HG02610 (cell line): Measurements from ENCODE around the gene IFNL3.
"Not testable (repeated sequence)": the region's sequence is repeated elsewhere in the genome, so short reads cannot be mapped to it uniquely, and the experiment has no call there.

Experiments
- ATAC-seq: cut with Tn5 transposase; IDR thresholded peaks from one replicate; pipeline ENCODE4 v1.9.1; 2021; ENCODE audit warnings: mild to moderate bottlenecking, moderate library complexity; ENCODE audit not compliant: unreplicated experiment

IFNL3 gene

DNA sequence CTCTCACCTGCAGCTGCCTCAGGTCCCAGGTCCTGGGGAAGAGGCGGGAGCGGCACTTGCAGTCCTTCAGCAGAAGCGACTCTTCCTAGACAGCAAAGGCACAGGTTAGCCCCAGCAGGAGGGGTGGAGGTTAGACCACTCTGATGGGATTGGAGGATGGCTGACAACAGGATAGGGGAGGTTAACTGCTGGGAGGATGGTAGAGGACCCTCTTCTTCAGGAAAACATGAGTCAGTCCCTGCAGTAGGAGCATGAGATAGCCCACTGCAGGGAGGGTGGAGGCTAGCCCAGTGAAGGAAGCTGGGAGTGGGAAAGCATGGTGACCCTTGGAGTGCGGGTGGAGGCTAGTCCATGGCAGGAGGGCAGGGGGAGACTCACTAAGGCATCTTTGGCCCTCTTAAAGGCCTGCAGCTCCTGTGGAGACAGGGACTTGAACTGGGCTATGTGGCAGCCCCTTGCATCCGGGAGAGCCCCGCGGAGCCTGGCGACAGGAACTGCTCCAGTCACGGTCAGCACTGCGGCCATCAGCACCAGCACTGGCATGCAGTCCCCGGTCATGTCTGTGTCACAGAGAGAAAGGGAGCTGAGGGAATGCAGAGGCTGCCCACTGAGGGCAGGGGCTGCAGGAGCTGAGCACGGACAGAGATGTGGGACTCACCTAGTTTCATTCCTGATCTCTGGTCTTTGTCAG is at the start of gene IFNL3:
Gene IFNL3, minus strand, starts transcription at position 597 of the 691 bp plus-strand sequence. Its CDS starts 39 bp downstream, at position 558.
- not testable (repeated sequence) for ATAC-seq

DNA sequence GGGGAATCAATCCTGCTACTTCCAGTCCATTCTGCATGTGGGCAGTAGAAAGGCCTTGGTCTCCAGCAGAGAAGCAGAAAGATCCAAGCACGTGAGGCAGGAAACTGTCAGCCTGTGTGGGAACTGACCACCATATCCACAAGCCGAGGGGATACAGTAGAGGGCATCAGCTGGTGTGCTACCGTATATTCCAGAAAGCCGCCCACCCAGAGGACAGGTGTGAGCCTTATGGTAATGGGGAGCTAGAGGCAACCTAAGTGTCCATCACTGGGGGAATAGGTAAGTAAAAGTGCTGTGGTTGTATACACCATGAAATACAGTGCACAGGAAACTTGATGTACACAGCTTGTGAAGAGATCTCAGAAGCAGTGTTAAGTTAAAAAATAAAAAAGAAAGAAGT is 48.6 kb upstream of the IFNL3 start:
- no peak for ATAC-seq

DNA sequence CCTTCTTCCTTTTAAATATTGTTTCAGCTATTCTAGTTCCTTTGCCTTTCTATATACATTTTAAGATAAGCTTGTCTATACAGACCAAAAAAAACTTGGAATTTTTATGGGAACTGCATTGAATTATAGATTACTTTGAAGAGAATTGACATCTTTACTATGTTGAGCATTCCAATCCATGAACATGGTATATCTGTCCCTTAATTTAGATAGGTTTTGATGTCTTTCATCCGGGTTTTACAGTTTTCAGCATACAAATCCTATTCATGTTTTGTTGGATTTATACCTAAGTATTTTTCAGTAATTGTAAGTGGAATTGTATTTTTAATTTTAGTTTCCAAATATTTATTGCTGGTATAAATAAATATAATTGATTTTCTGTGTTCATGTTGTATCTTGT is 39.2 kb upstream of the IFNL3 start:
- no peak for ATAC-seq

DNA sequence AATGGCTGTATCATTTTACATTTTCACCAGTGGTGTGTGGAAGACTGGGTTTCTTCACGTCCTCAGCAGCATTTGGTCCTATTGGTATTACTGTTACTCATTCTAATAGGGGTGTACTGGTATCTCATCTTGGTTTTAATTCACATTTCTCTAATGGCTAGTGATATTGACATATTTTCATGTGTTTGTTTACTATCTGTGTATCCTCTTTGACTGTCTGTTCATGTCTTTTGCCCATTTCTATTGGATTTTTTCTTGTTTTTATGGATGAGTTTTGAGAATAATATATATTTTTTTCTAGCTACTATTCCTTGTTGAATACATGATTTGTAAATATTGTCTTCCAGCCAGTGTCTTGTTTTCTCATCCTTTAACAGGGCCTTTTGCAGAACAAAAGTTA is 37.2 kb upstream of the IFNL3 start:
- no peak for ATAC-seq

DNA sequence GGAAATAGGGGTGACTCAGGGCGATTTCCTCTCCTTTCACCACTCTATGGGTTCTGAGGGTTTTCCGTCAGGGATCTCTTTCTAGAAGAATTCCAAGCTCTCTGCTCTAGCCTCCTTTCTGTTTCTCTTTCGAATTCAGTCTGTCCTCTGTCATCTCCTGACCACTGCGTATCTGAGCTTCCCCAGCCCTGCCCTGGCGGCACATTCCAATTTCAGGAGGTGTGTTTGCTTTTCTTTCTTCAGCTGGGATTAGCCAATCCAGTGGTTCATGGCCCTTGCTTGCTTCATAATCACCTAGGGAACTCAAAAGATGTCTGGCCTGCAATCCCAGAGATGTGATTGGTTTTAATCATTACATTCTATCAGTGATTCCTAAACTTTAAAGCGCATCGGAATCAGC is 32.8 kb upstream of the IFNL3 start:
- no peak for ATAC-seq

DNA sequence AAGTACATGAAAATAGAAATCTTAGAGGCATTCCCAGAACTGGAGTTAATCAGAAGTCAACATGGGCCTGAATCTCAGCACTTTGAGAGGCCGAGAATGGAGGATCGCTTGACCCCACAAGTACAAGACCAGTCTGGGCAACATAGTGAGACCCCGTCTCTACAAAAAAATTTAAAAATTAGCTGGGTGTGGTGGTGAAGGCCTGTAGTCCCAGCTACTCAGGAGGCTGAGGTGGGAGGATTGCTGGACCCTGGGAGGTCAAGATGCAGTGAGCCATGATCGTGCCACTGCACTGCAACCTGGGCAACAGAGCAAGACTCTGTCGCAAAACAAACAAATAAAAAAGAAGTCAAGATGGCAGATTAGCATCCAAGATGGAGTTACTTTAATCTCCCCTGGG is 31.9 kb upstream of the IFNL3 start:
- ATAC-seq = no peak

DNA sequence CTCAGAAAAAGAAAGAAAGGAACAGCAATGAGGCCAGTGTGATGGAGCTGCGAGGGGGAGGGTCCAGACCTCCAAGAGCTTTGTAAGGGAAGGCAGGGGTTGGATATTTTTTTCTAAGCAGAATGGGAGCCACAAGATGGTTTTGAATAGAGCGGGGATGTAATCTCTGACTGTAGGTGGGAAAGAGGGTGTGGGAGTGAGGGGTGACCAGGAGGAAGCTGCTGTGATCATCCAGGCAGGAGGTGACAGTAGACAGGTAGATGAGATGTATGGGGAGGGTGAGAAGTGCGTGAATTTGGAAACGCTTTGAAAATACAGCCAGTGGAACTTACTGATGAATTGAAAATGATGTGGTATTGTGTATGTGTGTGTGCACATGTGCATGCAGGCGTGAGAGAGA is 30.8 kb upstream of the IFNL3 start:
- ATAC-seq = no peak

DNA sequence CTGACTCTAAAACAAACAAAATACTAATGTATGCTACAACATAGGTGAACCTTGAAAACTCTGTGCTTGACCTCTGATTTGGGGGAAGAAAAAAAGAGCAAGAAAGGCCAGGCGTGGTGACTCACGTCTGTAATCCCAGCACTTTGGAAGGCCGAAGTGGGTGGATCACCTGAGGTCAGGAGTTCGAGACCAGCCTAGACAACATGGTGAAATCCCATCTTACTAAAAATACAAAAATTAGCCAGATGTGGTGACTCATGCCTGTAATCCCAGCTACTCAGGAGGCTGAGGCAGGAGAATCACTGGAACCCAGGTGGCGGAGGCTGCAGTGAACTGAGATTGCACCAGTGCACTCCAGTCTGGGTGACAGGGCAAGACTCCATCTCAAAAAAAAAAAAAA is 29.1 kb upstream of the IFNL3 start:
- not testable (repeated sequence) for ATAC-seq

DNA sequence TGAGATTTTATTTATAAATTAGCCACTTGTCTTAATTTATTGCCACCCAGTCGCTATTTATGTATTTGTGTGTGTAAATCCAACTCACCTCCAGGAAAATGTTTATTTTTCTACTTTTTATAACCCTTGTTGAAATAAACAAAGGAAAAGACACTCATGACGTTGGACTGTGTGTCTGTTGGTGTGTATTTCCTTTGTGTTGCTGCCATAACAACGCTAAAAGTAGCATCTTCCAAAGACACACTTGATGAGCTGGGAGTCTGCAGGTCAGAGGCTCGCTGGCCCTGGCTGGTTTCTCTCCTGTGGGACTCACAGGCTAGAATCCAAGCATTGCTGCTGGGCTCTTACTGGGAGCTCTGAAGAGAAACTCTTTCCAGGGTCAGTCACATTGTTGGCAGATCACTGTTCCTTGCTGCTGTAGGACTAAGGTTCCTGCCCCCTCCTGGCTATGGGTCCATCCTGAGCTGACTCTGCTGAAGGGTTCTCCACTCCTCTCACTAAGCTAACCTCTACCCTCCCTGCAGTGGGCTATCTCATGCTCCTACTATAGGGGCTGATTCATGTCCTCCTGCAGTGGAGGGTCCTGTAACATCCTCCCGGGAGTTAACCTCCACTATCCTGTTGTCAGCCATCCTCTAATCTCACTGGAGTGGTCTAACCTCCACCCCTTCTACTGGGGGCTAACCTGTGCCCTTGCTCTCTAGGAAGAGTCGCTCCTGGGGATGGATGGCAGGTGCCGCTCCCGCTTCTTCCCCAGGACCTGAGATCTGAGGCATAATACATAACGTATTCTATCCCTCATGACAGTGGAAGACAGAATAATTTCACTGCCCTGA is 25.4 kb upstream of the IFNL3 start:
- ATAC-seq = no peak

DNA sequence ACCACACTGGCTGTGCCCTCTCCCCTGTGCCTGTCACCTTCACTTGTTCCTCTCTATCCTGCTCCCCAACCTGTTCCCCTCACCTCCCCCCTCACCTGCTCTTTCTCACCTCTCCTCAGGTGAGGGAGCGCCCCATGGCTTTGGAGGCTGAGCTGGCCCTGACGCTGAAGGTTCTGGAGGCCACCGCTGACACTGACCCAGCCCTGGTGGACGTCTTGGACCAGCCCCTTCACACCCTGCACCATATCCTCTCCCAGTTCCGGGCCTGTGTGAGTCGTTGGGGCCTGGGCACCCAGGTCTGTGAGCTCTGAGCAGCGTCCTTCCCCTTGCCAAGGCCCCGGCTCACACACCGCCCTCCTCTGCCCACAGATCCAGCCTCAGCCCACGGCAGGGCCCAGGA is 24.6 kb upstream of the IFNL3 start:
- ATAC-seq = not testable (repeated sequence)

DNA sequence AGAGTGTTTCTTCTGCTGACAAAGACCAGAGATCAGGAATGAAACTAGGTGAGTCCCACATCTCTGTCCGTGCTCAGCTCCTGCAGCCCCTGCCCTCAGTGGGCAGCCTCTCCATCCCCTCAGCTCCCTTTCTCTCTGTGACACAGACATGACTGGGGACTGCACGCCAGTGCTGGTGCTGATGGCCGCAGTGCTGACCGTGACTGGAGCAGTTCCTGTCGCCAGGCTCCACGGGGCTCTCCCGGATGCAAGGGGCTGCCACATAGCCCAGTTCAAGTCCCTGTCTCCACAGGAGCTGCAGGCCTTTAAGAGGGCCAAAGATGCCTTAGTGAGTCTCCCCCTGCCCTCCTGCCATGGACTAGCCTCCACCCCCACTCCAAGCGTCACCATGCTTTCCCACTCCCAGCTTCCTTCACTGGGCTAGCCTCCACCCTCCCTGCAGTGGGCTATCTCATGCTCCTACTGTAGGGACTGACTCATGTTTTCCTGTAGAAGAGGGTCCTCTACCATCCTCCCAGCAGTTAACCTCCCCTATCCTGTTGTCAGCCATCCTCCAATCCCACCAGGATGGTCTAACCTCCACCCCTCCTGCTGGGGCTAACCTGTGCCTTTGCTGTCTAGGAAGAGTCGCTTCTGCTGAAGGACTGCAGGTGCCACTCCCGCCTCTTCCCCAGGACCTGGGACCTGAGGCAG is 23.9 kb upstream of the IFNL3 start:
- ATAC-seq = not testable (repeated sequence)

DNA sequence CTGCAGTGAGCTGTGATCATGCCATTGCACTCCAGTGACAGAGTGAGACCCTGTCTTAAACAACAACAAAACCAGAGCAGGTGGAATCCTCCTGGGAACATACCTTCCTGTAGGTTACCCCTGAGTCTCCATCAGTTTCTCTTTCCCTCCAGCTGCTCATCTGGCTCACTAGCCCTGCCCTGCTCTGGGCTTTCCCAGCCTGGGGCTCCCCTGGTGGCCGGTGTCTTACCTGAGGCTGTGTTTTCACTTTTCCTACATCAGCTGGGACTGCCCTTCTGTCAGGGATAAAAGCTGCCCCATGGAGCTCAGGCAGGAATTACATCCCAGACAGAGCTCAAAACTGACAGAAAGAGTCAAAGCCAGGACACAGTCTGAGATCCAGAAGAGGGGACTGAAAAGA is 23.3 kb upstream of the IFNL3 start, which contains the start of gene IFNL2:
Gene IFNL2, plus strand, starts transcription at position 312 of the 400 bp plus-strand sequence. CDS start 173 bp downstream, outside the sequence.
- ATAC-seq = not testable (repeated sequence)

DNA sequence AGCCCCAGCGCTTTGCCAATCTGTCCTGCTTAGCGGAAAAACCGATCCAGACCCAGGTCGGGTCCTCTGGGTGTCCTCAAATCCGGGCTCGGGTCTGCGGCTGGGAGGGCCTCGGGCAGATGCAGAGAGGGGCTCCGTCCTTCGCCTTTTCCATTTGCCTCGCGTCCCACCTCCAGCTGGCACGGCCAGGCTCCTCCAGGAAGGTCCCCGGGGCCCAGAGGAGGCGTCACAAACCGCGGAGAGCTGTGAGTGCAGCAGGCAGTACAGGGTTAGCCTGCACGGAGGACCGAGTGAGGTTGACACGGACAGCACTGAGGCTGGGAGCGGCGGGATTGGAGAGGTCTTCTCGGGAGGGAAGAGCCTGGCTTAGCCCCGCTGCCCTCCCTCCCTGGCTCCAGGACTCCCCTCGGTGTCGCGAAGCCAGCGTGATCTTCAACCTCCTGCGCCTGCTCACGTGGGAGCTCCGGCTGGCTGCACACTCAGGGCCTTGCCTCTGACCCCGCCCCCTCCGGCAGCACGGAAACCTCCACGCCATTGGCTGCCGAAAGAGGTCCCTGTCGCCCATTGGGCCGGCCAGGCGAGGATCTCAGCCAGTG is 20.6 kb upstream of the IFNL3 start:
- no peak for ATAC-seq

DNA sequence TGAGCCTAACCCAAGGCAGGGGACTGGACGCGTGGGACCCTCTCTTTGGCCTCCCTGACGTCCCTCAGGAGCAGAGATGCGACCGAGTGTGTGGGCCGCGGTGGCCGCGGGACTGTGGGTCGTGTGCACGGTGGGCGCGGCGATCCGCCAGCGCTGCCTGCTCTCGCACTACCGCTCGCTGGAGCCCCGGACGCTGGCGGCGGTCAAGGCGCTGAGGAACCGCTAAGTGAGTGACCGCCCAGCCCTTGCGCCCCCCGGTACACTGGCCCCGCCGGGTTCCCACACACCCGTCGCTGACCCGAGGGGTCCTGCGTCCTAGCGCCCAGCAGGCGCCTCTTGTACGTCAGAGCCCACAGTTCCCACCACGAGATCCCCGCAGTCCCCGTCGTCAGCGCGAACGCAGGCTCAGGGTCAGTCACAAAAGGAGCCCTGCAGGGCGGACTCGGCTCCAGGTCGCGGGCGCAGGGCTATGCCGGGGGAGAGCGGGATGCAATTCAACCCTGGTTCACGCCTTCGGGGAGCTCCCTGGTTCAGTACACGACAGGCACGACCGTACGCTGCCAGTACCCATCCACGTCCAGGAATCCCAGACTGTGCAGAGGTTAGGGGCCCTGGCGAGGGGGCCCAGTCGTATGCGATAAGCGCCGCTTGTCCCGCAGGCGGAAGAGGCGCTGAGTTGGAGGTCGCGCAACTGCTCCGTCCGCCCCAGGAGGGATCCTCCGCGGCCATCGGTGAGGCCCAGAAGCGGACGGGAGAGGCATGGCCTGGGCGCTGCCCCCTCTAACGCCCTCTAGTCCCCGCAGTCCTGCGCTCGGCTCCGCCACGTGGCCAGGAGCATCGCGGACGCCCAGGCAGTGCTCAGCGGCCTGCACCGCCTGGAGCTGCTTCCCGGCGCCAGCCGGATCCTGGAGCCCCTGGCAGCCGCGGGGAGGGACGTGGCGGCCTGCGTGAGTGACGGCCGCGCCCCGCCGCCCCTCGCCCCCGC is 19.8 kb upstream of the IFNL3 start:
- ATAC-seq = no peak

DNA sequence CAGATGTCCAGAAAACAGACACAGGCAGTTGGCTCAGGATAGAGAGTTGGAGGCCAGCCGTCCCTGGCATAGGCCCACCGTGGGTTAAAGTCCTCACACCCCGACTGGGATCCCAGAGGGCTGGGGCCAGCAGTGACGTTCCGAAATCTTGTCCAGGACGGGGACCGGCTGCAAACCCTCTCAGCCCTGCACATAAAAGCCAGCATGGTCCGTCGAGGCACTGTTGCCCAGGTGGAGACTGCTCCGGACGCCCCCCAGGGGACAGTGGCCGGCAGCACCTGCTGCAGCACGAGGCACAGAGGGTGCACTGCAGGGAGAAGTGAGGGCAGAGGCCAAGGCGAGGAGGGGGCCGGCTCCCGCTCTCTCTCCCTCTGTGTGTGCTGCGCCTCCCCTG is 19.1 kb upstream of the IFNL3 start:
- no peak for ATAC-seq

DNA sequence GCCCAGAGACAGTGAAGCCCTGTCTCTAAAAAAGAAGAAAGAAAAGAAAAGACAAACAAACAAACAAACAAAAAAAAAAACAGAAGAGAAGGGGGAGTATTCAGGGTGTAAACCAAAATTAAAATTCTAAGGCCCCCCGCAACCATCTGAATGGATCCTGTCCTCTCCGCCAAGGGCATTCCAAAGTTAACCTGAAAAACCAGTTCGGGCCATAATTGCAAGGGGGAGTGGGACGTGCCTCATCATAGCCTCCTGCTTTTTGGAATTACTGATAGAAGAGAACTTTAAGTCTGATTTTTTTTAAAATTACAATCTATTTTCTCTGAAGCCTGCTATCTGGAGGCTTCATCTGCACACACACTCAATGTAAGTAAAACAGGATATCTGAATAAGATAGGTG is 17.7 kb upstream of the IFNL3 start:
- no peak for ATAC-seq

DNA sequence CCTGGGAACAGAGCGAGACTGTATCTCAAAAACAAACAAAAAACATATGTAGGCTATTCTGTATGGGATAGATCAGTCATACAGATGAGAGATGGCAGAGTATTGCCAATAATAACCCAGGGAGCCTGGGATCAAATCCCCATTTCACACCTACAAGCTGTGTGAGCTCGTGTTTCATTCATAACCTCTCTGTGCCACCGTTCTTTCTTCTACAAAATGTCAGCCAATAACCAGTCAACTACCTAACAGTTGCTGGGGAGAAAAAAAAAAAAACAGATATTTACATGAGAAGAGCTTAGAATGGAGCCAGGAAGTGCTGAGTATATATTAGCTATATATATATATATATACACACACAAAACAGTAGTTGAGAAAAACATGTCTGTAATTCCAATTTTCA is 16.9 kb upstream of the IFNL3 start:
- no peak for ATAC-seq

DNA sequence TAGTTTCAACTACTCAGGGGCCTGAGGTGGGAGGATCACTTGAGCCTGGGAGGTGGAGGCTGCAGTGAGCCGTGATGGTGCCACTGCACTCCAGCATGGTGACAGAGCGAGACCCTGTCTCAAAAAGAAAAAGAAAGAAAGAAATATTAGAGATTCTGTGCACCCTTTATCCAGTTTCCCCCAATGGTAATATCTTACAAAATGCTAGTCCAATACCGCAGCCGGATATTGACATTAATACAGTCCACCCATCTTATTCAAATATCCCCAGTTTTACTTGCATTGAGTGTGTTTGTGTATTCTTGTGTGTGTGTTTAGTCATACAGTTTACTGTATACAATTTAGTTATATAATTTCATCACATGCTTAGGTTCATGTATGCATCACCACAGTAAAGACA is 12.4 kb upstream of the IFNL3 start:
- no peak for ATAC-seq

DNA sequence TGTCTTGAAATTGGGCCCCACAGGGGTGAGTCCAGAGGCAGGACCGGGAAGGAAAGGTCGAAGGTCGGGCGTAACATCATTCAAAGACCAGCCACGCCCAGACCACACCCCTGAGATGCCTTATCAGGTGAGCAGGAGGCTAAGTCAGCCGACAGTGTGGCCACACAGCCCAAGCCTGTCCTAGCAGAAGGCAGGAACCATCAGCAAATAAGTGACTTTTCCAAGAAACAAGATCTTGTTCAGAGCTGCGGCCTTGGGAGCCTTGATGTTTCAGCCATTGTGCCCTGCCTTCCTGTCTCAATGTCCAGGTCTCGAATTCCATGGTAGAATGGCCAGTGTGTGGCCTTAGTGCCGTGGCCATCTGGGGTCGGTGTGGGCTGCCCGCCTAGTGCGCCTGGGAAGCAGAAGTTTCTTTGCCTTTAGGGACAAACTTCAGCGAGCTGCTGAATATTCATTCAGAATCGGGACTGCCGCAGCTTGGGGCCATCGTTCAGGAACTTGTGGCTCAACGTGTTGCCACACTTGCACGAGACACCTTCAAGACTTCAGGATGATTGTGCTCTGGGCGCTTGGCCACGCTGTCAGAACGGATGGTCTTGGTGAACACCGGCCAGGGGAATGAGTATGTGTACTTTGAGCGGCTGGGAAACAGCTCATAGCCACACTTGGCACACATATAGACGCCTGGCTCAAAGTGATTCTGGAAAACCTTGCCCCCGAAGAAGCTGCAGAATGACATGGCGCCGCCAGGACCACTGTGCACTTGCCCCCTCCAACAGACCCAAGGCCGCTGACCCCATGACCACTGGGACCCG is 9.9 kb upstream of the IFNL3 start:
- no peak for ATAC-seq
